GM10266 (cell line): ENCODE measurements around the gene ZFP90.

Experiments used
- DNase-seq: peaks from one replicate; pipeline ENCODE4 v3.0.0; 2012; ENCODE audit errors: extremely low spot score
- CTCF ChIP-seq: IDR thresholded peaks from 2 replicates; pipeline ENCODE4 v1.5.1; 2012; ENCODE audit warnings: mild to moderate bottlenecking, low read depth; ENCODE audit not compliant: control insufficient read depth, insufficient read depth; ENCODE audit errors: missing control alignments

Gene ZFP90

GRCh38 chr16:68617734-68618133 lies 78.6 kb downstream of the ZFP90 start:
- TF ChIP-seq CTCF, result no peak

More at GRCh38 chr16:68617734-68618133, 78.6 kb downstream of the ZFP90 start:
- no peak for DNase-seq
